Measurements from ENCODE around the gene RUNX2. TPM values are rescaled to one million over a fixed set of nuclear protein-coding genes. Genes with fewer than 3 reads are reported as not detected.

RUNX2 gene
- polyA plus RNA-seq, 1 donor (not counting 4 experiments of a cell fraction or from before 2014, with no cell fraction given), result 1.4 TPM

DNA sequence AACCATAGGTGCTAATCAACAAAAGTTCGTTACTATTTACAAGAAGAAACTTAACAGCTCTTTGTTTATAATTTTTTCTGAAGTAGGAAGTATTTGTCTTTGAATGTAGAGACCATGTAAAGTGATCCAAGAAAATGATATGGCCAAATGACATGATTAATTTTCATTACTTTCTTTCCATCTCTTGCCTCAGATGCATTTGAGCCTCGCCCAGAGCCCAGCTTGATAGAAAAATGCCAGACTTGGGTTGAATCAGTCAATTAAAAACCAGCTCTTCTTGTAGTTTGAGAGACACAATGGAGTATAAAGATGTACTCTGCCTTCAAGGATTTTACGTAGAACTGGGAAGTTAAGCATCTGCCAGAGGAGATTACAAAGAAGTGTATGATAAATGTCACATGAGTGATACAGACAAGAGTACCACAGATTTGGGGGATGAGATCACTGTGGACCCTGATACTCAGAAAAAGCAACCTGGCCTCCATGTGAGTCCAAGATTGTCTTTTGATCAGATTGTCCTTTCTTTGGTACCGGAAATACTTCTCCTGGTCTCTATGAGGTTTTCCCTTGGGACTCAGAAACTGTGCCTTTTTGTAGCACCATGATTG, 142.1 kb downstream of the RUNX2 start:
- Histone ChIP-seq H3K36me3 (ENCODE audit: control insufficient read depth in 2 of 2, extremely low read depth in 1 of 2, insufficient read depth in 2 of 2, low read length in 2 of 2) (no peaks in the 10 kb centered on the region), H3K27me3 (ENCODE audit: control insufficient read depth, extremely low read depth, insufficient read depth, low read length) (no peaks in the 10 kb centered on the region)
- no peak for FAIRE-seq

DNA sequence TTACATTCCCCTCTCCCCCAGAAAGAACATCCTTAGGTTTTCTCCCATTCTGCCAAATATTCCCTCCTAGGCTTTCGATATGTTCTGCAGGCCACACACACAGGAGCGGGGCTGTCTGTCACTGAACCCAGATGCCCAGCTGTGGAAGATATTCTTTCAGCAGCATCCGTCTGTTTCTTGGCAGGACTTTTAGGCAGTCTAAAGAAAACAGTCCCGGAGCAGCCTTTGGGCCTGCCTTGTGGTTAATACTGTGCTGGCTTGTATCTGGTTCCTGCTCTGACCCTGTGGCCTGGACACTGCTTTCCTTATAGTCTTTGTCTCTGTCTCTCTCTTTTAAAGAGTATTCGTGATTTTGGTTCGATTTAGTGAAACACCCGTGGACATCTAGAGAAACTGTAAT, 144.3 kb downstream of the RUNX2 start:
- no peak overlapping the region for H3K4me2 ChIP-seq (ENCODE audit: control insufficient read depth, extremely low read depth, insufficient read depth, low read depth, low read length)
- no peaks in the 10 kb centered on the region for H3K9me1 ChIP-seq (ENCODE audit: control insufficient read depth, extremely low read depth, insufficient read depth, low read length)
- H3K9ac ChIP-seq (ENCODE audit: control insufficient read depth, extremely low read depth, insufficient read depth, low read length), result no peak overlapping the region
- no peak overlapping the region for H3K27ac ChIP-seq (ENCODE audit: control insufficient read depth, insufficient read depth, low read length)
- no peak for DNase-seq (ENCODE audit: low read depth, low spot score)
- dilution Hi-C loops (cut with MboI; ENCODE audit: extremely low pct_ligation_motif_present, low sequenced_read_pairs), result no loop called here
- no peaks in the 10 kb centered on the region for H3K9me3 ChIP-seq (ENCODE audit: control insufficient read depth, low read depth, low read length)
- H4K20me1 ChIP-seq (ENCODE audit: control insufficient read depth, extremely low read depth, insufficient read depth, low read length), result no peaks in the 10 kb centered on the region
- TF ChIP-seq EZH2 (IDR thresholded peaks at IDR 0.05; ENCODE audit: low read length), result no peak
- TF ChIP-seq, protein P1, sequence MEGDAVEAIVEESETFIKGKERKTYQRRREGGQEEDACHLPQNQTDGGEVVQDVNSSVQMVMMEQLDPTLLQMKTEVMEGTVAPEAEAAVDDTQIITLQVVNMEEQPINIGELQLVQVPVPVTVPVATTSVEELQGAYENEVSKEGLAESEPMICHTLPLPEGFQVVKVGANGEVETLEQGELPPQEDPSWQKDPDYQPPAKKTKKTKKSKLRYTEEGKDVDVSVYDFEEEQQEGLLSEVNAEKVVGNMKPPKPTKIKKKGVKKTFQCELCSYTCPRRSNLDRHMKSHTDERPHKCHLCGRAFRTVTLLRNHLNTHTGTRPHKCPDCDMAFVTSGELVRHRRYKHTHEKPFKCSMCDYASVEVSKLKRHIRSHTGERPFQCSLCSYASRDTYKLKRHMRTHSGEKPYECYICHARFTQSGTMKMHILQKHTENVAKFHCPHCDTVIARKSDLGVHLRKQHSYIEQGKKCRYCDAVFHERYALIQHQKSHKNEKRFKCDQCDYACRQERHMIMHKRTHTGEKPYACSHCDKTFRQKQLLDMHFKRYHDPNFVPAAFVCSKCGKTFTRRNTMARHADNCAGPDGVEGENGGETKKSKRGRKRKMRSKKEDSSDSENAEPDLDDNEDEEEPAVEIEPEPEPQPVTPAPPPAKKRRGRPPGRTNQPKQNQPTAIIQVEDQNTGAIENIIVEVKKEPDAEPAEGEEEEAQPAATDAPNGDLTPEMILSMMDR (optimal IDR thresholded peaks at IDR 0.05 in 1 of 3, IDR thresholded peaks at IDR 0.05 in 1 of 3, conservative IDR thresholded peaks at IDR 0.05 in 1 of 3; ENCODE audit: extremely low read depth in 1 of 3, insufficient read depth in 2 of 3, low read length in 3 of 3), result no peak
- H3K27me3 ChIP-seq (ENCODE audit: control insufficient read depth, extremely low read depth, insufficient read depth, low read length), result no peaks in the 10 kb centered on the region
- H3K36me3 ChIP-seq (ENCODE audit: control insufficient read depth in 2 of 2, extremely low read depth in 1 of 2, insufficient read depth in 2 of 2, low read length in 2 of 2), result no peaks in the 10 kb centered on the region
- H3K4me3 ChIP-seq (ENCODE audit: control insufficient read depth in 2 of 3, extremely low read depth in 1 of 3, insufficient read depth in 2 of 3, low read depth in 1 of 3, low read length in 3 of 3), result no peak overlapping the region
- H2AFZ ChIP-seq (ENCODE audit: control insufficient read depth, low read length), result no peak overlapping the region
- peaks cover 4% of the 10 kb centered on the region for H3K4me1 ChIP-seq (ENCODE audit: control insufficient read depth, extremely low read depth, insufficient read depth, low read length)
- no peak for FAIRE-seq
- no peaks in the 10 kb centered on the region for H3K79me2 ChIP-seq (ENCODE audit: control insufficient read depth, insufficient read depth, low read length)

More for the DNA sequence above, 142.1 kb downstream of the RUNX2 start:
- Histone ChIP-seq H3K4me3 (ENCODE audit: control insufficient read depth in 2 of 3, extremely low read depth in 1 of 3, insufficient read depth in 2 of 3, low read depth in 1 of 3, low read length in 3 of 3) (no peak overlapping the region), H3K9ac (ENCODE audit: control insufficient read depth, extremely low read depth, insufficient read depth, low read length) (no peak overlapping the region), H3K4me2 (ENCODE audit: control insufficient read depth, extremely low read depth, insufficient read depth, low read depth, low read length) (no peak overlapping the region), H3K9me1 (ENCODE audit: control insufficient read depth, extremely low read depth, insufficient read depth, low read length) (no peaks in the 10 kb centered on the region), H4K20me1 (ENCODE audit: control insufficient read depth, extremely low read depth, insufficient read depth, low read length) (no peaks in the 10 kb centered on the region), H3K79me2 (ENCODE audit: control insufficient read depth, insufficient read depth, low read length) (no peaks in the 10 kb centered on the region), H2AFZ (ENCODE audit: control insufficient read depth, low read length) (no peak overlapping the region), H3K9me3 (ENCODE audit: control insufficient read depth, low read depth, low read length) (no peaks in the 10 kb centered on the region), H3K4me1 (ENCODE audit: control insufficient read depth, extremely low read depth, insufficient read depth, low read length) (no peaks in the 10 kb centered on the region), H3K27ac (ENCODE audit: control insufficient read depth, insufficient read depth, low read length) (no peak overlapping the region)
- TF ChIP-seq EZH2 (IDR thresholded peaks at IDR 0.05; ENCODE audit: low read length), result no peak
- TF ChIP-seq, protein P1 (optimal IDR thresholded peaks at IDR 0.05 in 1 of 3, IDR thresholded peaks at IDR 0.05 in 1 of 3, conservative IDR thresholded peaks at IDR 0.05 in 1 of 3; ENCODE audit: extremely low read depth in 1 of 3, insufficient read depth in 2 of 3, low read length in 3 of 3), result no peak
- DNase-seq (ENCODE audit: low read depth, low spot score), result no peak
- dilution Hi-C loops (cut with MboI; ENCODE audit: extremely low pct_ligation_motif_present, low sequenced_read_pairs), result no loop called here
